Endothelial cell of umbilical vein (primary cell): ENCODE measurements around the gene SLC45A1. TPM values are rescaled to one million over a fixed set of nuclear protein-coding genes. Genes with fewer than 3 reads are reported as not detected.

Experiments
- BruUV-seq: library from RNA; stranded (reverse); fragments of 400-500 nt; replicated peaks from 2 replicates; lab custom pipeline; 2021; lab: Mats Ljungman, UMichigan
- CTCF ChIA-PET: fragments of 300-600, 350-600 bp; sonication (Branson Sonifier 250); formaldehyde crosslinking; loops from one replicate; lab custom pipeline; 2021; ENCODE audit warnings: antibody characterized with exemption, inconsistent platforms; lab: Charles Lee
- POLR2A ChIA-PET: fragments of 300-600, 350-600 bp; sonication (Branson Sonifier 250); formaldehyde crosslinking; loops from one replicate; lab custom pipeline; 2021; ENCODE audit warnings: antibody characterized with exemption, inconsistent platforms; lab: Charles Lee
- DNase-seq: peaks from one replicate; pipeline ENCODE4 v3.0.0-alpha.2; 2011; ENCODE audit warnings: low read depth, low spot score
- FAIRE-seq: peaks from 2 replicates; lab custom pipeline; 2011; peaks lifted over from hg19 to GRCh38; lab: Jason Lieb, UNC
- H2AFZ ChIP-seq: 2 replicates; pipeline ENCODE4 v1.6.0; 2012; ENCODE audit warnings: low read depth, low read length, control low read depth, inconsistent platforms
- H3K27ac ChIP-seq: 2 replicates; pipeline ENCODE4 v1.5.1; 2011; ENCODE audit warnings: low read depth, mild to moderate bottlenecking, control low read depth, low read length, moderate library complexity; ENCODE audit not compliant: insufficient read depth
- H3K27me3 ChIP-seq, 2 experiments: 2 replicates each; pipeline versions ENCODE4 v1.6.0 to v1.6.1; 2011; ENCODE audit warnings: low read length in 2 of 2, mixed read lengths in 1 of 2; ENCODE audit not compliant: control insufficient read depth in 2 of 2, insufficient read depth in 2 of 2
- H3K36me3 ChIP-seq, 2 experiments: 2 replicates in 1 of 2; 3 replicates in 1 of 2; pipeline ENCODE4 v1.5.1; 2011; ENCODE audit warnings: low read length in 2 of 2, mild to moderate bottlenecking in 1 of 2, moderate library complexity in 1 of 2; ENCODE audit not compliant: control insufficient read depth in 2 of 2, insufficient read depth in 2 of 2; ENCODE audit errors: extremely low read depth in 1 of 2
- H3K4me1 ChIP-seq: 3 replicates; pipeline ENCODE4 v1.5.1; 2011; ENCODE audit warnings: mild to moderate bottlenecking, low read length; ENCODE audit not compliant: control insufficient read depth, insufficient read depth; ENCODE audit errors: extremely low read depth
- H3K4me2 ChIP-seq: 2 replicates; pipeline ENCODE4 v1.6.1; 2011; ENCODE audit warnings: low read length, control low read depth, mixed read lengths; ENCODE audit not compliant: insufficient read depth
- H3K4me3 ChIP-seq, 3 experiments: fragments of 200-600 bp in 1 of 3; sonication (generic), shearing (Covaris generic) in 1 of 3; replicated peaks in 1 of 3; 2 replicates each; pipeline ENCODE4 v1.5.1; 2011 to 2016; ENCODE audit warnings: control low read depth in 3 of 3, low read length in 3 of 3, mild to moderate bottlenecking in 2 of 3, inconsistent platforms in 1 of 3, low read depth in 1 of 3, moderate library complexity in 1 of 3; ENCODE audit not compliant: insufficient read depth in 1 of 3
- H3K79me2 ChIP-seq: 2 replicates; pipeline ENCODE4 v1.6.0; 2012; ENCODE audit warnings: low read length, inconsistent platforms; ENCODE audit not compliant: control insufficient read depth, insufficient read depth
- H3K9ac ChIP-seq: replicated peaks from 2 replicates; pipeline ENCODE3; 2011; ENCODE audit warnings: low read length, control low read depth; ENCODE audit not compliant: insufficient read depth; ENCODE audit errors: extremely low read depth
- H3K9me1 ChIP-seq: replicated peaks from 3 replicates; pipeline ENCODE4 v1.6.0; 2011; ENCODE audit warnings: mild to moderate bottlenecking, low read length; ENCODE audit not compliant: control insufficient read depth, insufficient read depth; ENCODE audit errors: extremely low read depth
- H3K9me3 ChIP-seq: replicated peaks from 2 replicates; pipeline ENCODE4 v1.5.1; 2012; ENCODE audit warnings: low read length, inconsistent platforms; ENCODE audit not compliant: control insufficient read depth, insufficient read depth
- H4K20me1 ChIP-seq: replicated peaks from 2 replicates; pipeline ENCODE3; 2011; ENCODE audit warnings: mild to moderate bottlenecking, low read length; ENCODE audit not compliant: control insufficient read depth, insufficient read depth; ENCODE audit errors: extremely low read depth
- FOS ChIP-seq: IDR thresholded peaks from 2 replicates; pipeline ENCODE4 v1.6.1; 2011; ENCODE audit warnings: mild to moderate bottlenecking, low read length, moderate library complexity, borderline replicate concordance; ENCODE audit not compliant: insufficient read depth
- JUN ChIP-seq: IDR thresholded peaks from 2 replicates; pipeline ENCODE4 v1.6.1; 2011; ENCODE audit warnings: borderline replicate concordance, low read depth; ENCODE audit not compliant: insufficient read length, insufficient read depth
- MYC ChIP-seq: IDR thresholded peaks from one replicate; pipeline ENCODE4 v1.6.1; 2011; ENCODE audit warnings: mild to moderate bottlenecking, low read depth, low read length
- dilution Hi-C: fragments of 300-500 bp; cut with MboI; formaldehyde crosslinking; loops from one replicate; pipeline ENCODE4 v1.15.0; 2019; ENCODE audit warnings: low sequenced_read_pairs; ENCODE audit not compliant: extremely low pct_ligation_motif_present
- intact Hi-C: fragments of 100-400 bp; cut with micrococcal nuclease; formaldehyde crosslinking; loops from one replicate; pipeline ENCODE4 v1.10.0; 2022
- polyA plus RNA-seq, 4 experiments: library from polyadenylated mRNA; depleted of rRNA in 3 of 4; stranded (reverse) in 3 of 4; unstranded in 1 of 4; fragments of >200 nt; gene quantifications; 2 replicates each; pipeline versions ENCODE4 v1.2.1 to v1.2.3, GENCODE V29; 2011 to 2012; ENCODE audit warnings: missing spikeins in 1 of 4
- total RNA-seq: library from RNA; stranded (reverse); gene quantifications from 2 replicates; pipeline ENCODE4 v1.2.3, GENCODE V29; 2021

The SLC45A1 gene
- total and polyA plus RNA-seq, 2 donors (not counting 3 experiments of a cell fraction or from before 2014, with no cell fraction given): 1.3 to 1.4 TPM

DNA sequence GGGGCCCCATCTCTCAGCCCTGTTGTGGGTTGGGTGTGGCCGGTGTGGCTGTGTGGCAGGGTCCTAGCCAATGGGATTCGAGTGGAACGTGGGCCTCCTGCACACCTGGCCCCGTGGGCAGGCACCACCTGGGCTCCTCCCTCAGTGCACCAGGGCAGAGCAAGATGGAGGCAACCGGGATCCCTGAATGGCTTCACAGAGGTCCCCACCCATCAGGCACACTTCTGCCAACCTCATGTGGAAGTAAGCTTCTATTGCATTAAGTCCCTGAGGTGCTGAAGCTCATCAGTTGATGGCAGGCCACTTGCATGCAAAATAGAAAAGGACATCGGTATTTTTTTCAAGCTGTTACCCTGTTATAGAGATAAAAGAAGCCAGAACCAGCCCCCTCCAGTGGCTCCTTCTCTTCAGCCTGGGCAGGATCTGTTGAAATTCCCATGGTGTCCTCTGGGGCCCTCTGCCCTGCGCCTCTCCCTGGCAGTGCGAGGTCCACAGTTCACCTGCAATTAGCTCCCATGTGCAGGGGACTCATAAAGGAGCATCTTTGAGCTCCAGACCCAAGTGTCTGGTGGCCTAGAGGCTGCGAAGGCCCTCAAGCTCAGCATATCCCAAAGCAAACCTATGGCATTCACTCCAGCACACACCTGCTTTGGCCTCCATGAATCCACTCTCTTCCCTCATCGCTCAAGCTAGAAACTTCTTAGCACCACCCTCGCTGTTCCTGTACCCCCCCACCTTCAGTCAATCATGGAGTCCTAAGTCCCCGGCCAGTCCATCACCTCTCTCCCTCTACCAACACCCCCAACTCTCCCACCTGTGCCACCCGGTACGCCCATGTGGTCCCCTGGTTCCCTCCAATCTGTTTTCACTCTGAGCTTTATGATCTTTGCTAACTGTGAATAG is 2.1 kb upstream of the SLC45A1 start:
- Histone ChIP-seq H3K9me1 (no peaks in the 10 kb centered on the region), H3K4me3 (no peak overlapping the region), H3K9me3 (no peaks in the 10 kb centered on the region), H3K4me1 (peaks cover 7% of the 10 kb centered on the region), H2AFZ (no peak overlapping the region), H3K4me2 (no peak overlapping the region), H4K20me1 (no peaks in the 10 kb centered on the region), H3K9ac (no peak overlapping the region), H3K27ac (no peak overlapping the region), H3K79me2 (no peaks in the 10 kb centered on the region), H3K36me3 (no peaks in the 10 kb centered on the region), H3K27me3 (no peaks in the 10 kb centered on the region)
- intact Hi-C loops (loop anchor here (2.0 kb wide), 2 partner anchors 33 to 99 kb away; no protein-coding TSS in a partner anchor), dilution Hi-C loops (loop anchor here (10.0 kb wide), 1 partner anchor 301 kb away; no protein-coding TSS in a partner anchor)
- POLR2A ChIA-PET: interaction anchor here (2.8 kb wide), 1 partner anchor 301 kb away, joined by 8 read pairs; no protein-coding TSS in a partner anchor
- CTCF ChIA-PET: interaction anchor here (0.8 to 5.7 kb wide), 16 partner anchors 9 to 411 kb away, joined by 3 to 396 read pairs (median 8); partner anchors contain the start of gene ERRFI1
- TF ChIP-seq JUN: no peak
- FAIRE-seq: no peak
- no peak for DNase-seq
- BruUV-seq: no TSS peak

DNA sequence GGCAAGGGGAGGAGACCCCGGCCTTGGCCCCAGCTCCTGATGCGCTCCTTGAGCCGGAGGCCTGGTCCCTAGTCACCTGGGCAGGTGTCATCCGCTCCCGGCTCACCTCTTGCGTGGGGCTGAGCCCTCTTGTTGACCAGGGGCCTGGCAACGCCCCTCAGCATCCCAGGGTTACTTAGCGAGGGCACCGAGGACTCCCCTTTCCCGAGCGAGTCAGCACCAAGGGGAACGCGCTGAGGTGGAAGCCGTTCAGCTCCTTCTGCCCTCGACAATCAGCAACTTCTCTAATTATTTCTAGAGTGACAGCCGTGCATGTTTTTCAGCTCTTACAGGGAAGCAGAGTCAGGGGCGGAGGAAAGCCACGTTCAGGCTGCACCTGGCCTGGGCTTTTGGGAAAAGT is 522 bp downstream of the SLC45A1 start:
- FAIRE-seq (no peak), DNase-seq (no peak)
- POLR2A ChIA-PET: no interaction called here
- dilution Hi-C loops: loop anchor here (10.0 kb wide), 1 partner anchor 304 kb away; no protein-coding TSS in a partner anchor
- no peaks in the 10 kb centered on the region for H4K20me1 ChIP-seq
- peaks cover 7% of the 10 kb centered on the region for H3K4me1 ChIP-seq
- no peak overlapping the region for H3K27ac ChIP-seq
- H3K9me3 ChIP-seq: no peaks in the 10 kb centered on the region
- intact Hi-C loops: loop anchor here (1.0 kb wide), 2 partner anchors 292 to 303 kb away; partner anchors contain the start of gene ERRFI1
- peak overlapping the region in 2 of 3 experiments; percentile 14 to 44 for H3K4me3 ChIP-seq
- H3K9ac ChIP-seq: no peak overlapping the region
- TSS peak; percentile 14 for BruUV-seq
- no peaks in the 10 kb centered on the region for H3K9me1 ChIP-seq
- H2AFZ ChIP-seq: peak overlapping the region; percentile 49
- no peak for TF ChIP-seq FOS
- TF ChIP-seq MYC: no peak
- no peaks in the 10 kb centered on the region for H3K36me3 ChIP-seq
- H3K4me2 ChIP-seq: peak overlapping the region; percentile 70
- H3K79me2 ChIP-seq: no peaks in the 10 kb centered on the region
- CTCF ChIA-PET: interaction anchor here (0.6 to 5.7 kb wide), 3 partner anchors 25 to 335 kb away, joined by 3 to 147 read pairs (median 5); no protein-coding TSS in a partner anchor
- no peaks in the 10 kb centered on the region for H3K27me3 ChIP-seq
